GM23338 (cell line): ENCODE measurements around the gene IFITM5. TPM values are rescaled to one million over a fixed set of nuclear protein-coding genes. Genes with fewer than 3 reads are reported as not detected.
A peak's percentile ranks its signal among the peaks of the same experiment; 100 is the strongest.
"Not testable (repeated sequence)": the region's sequence is repeated elsewhere in the genome, so short reads cannot be mapped to it uniquely, and the experiment has no call there.

Experiments used
- ATAC-seq: fragments of 200-7000 bp; cut with Tn5 transposase; 3 replicates; pipeline ENCODE4 v1.9.1; 2020
- DNase-seq: peaks from one replicate; pipeline ENCODE4 v3.0.0-alpha.2; 2015; ENCODE audit warnings: low spot score
- H2AFZ ChIP-seq: fragments of 200-600 bp; sonication (generic); 2 replicates; pipeline ENCODE4 v1.8.0; 2016; ENCODE audit warnings: antibody characterized with exemption, mild to moderate bottlenecking, moderate library complexity
- H3F3A ChIP-seq: fragments of 200-600 bp; sonication (generic); replicated peaks from 2 replicates; pipeline ENCODE4 v1.8.0; 2017; ENCODE audit warnings: antibody characterized with exemption, mixed run types, low read depth
- H3K27ac ChIP-seq: fragments of 200-600 bp; sonication (generic); 2 replicates; pipeline ENCODE4 v1.6.1; 2016; ENCODE audit warnings: low read depth
- H3K27me3 ChIP-seq: fragments of 200-600 bp; sonication (generic); 2 replicates; pipeline ENCODE4 v1.8.0; 2016; ENCODE audit warnings: mild to moderate bottlenecking, mixed run types, moderate library complexity; ENCODE audit not compliant: insufficient read depth
- H3K36me3 ChIP-seq: fragments of 200-600 bp; sonication (generic); 2 replicates; pipeline ENCODE4 v1.8.0; 2016; ENCODE audit warnings: mild to moderate bottlenecking; ENCODE audit not compliant: insufficient read depth
- H3K4me1 ChIP-seq: fragments of 200-600 bp; sonication (generic); 2 replicates; pipeline ENCODE4 v1.8.0; 2016; ENCODE audit warnings: mild to moderate bottlenecking, moderate library complexity; ENCODE audit not compliant: insufficient read depth
- H3K4me2 ChIP-seq: fragments of 200-600 bp; sonication (generic); 2 replicates; pipeline ENCODE4 v1.7.1; 2017; ENCODE audit warnings: mixed run types
- H3K4me3 ChIP-seq: fragments of 200-600 bp; sonication (generic); 2 replicates; pipeline ENCODE4 v1.6.1; 2016; ENCODE audit warnings: mixed run types
- H3K79me2 ChIP-seq: fragments of 200-600 bp; sonication (generic); replicated peaks from 2 replicates; pipeline ENCODE4 v1.8.0; 2017; ENCODE audit warnings: mild to moderate bottlenecking; ENCODE audit not compliant: insufficient read depth
- H3K9me2 ChIP-seq: fragments of 200-600 bp; sonication (generic); 2 replicates; pipeline ENCODE4 v1.8.0; 2017; ENCODE audit not compliant: insufficient read depth
- H4K20me1 ChIP-seq: fragments of 200-600 bp; sonication (generic); replicated peaks from 2 replicates; pipeline ENCODE4 v1.8.0; 2017; ENCODE audit warnings: mild to moderate bottlenecking; ENCODE audit not compliant: insufficient read depth
- H3K27ac Mint-ChIP-seq: 2 replicates; pipeline ENCODE4 v1.8.0; 2020; ENCODE audit warnings: inconsistent platforms, mild to moderate bottlenecking, moderate library complexity, mixed read lengths
- H3K27me3 Mint-ChIP-seq: 3 replicates; pipeline ENCODE4 v1.8.0; 2022; ENCODE audit warnings: low read depth, mild to moderate bottlenecking, moderate library complexity, mixed read lengths, inconsistent platforms; ENCODE audit not compliant: insufficient read depth, poor library complexity
- H3K36me3 Mint-ChIP-seq: 3 replicates; pipeline ENCODE4 v1.8.0; 2021; ENCODE audit warnings: low read depth, mild to moderate bottlenecking, inconsistent platforms, moderate library complexity, mixed read lengths
- H3K4me1 Mint-ChIP-seq: 3 replicates; pipeline ENCODE4 v1.8.0; 2020; ENCODE audit warnings: mild to moderate bottlenecking, inconsistent platforms, mixed read lengths
- H3K4me3 Mint-ChIP-seq: 3 replicates; pipeline ENCODE4 v1.8.0; 2021; ENCODE audit warnings: moderate library complexity, mild to moderate bottlenecking, inconsistent platforms, mixed read lengths
- H3K9me3 Mint-ChIP-seq: 3 replicates; pipeline ENCODE4 v1.8.0; 2020; ENCODE audit warnings: moderate library complexity, mild to moderate bottlenecking, inconsistent platforms, mixed read lengths
- ETS1 ChIP-seq: IDR thresholded peaks from 2 replicates; pipeline ENCODE4 v1.6.1; 2016; ENCODE audit warnings: antibody characterized with exemption
- JUNB ChIP-seq: IDR thresholded peaks from one replicate; pipeline ENCODE4 v1.6.1; 2016; ENCODE audit warnings: antibody characterized with exemption; ENCODE audit not compliant: unreplicated experiment
- NANOG ChIP-seq: IDR thresholded peaks from 2 replicates; pipeline ENCODE4 v1.6.1; 2016; ENCODE audit warnings: antibody characterized with exemption, borderline replicate concordance
- POLR2AphosphoS5 ChIP-seq: IDR thresholded peaks from 2 replicates; pipeline ENCODE4 v1.6.1; 2016; ENCODE audit warnings: antibody characterized with exemption, low read depth
- REST ChIP-seq: IDR thresholded peaks from one replicate; pipeline ENCODE4 v1.6.1; 2018; ENCODE audit warnings: antibody characterized with exemption; ENCODE audit not compliant: unreplicated experiment
- ZNF114 ChIP-seq: fragments of 250-450 bp; sonication (Bioruptor Pico); IDR thresholded peaks from 2 replicates; pipeline ENCODE4 v1.5.0; 2020; ENCODE audit warnings: mild to moderate bottlenecking, moderate library complexity
- ZNF331 ChIP-seq: fragments of 250-450 bp; sonication (Bioruptor Pico); IDR thresholded peaks from 2 replicates; pipeline ENCODE4 v1.5.0; 2020; ENCODE audit warnings: low read depth, mild to moderate bottlenecking, moderate library complexity
- polyA plus RNA-seq: library from polyadenylated mRNA; unstranded; fragments of >200 nt; fragmentation: Nextera tagmentation; extraction: Ambion mirVana; gene quantifications from 2 replicates; pipeline ENCODE4 v1.2.1, GENCODE V29; 2016
- total RNA-seq: library from RNA; depleted of rRNA; stranded (reverse); fragments of >200 nt; shearing (Covaris generic); gene quantifications from 2 replicates; pipeline ENCODE4 v1.2.3, GENCODE V29; 2014
- TF ChIP-seq, protein P1 (sequence below): fragments of 250-450 bp; sonication (Bioruptor Pico); IDR thresholded peaks from 2 replicates; pipeline ENCODE4 v1.5.0; 2020; ENCODE audit warnings: mild to moderate bottlenecking, moderate library complexity

Gene IFITM5
- total and polyA plus RNA-seq, 2 experiments from 2014 or later = not detected

DNA sequence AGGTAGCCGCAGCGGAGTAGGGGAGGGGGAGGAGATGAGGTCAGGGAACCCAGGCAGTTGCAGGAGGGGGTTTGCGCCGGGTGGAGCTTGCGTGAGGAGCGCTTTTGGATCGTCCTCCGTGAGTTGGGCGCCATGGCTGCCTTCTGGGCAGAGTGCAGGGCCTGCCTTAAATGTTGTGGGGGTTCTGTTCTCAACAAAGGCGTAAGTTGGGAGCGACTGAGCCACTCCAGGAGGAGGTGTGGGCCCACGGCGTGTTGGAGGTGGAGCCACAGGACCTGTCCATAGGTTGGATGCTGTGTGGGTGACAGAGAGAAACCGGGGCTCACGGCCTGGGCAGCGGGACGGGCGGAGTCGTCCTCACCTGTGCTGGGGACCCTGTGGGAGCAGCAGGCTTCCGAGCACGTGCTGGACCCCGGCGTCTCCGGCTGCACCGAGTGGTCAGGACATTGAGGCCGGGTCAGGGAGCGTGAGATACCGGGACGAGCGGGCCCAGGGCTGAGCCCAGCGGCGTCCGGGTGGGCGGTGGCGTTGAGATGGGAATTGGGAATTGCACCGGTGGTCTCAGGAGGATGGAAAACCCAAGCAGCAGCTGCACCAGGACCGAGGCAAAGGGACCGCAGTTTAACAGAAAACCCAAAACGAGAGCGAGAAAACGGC, 11.4 kb downstream of the IFITM5 start (continued):
- TF ChIP-seq POLR2AphosphoS5 = no peak

DNA sequence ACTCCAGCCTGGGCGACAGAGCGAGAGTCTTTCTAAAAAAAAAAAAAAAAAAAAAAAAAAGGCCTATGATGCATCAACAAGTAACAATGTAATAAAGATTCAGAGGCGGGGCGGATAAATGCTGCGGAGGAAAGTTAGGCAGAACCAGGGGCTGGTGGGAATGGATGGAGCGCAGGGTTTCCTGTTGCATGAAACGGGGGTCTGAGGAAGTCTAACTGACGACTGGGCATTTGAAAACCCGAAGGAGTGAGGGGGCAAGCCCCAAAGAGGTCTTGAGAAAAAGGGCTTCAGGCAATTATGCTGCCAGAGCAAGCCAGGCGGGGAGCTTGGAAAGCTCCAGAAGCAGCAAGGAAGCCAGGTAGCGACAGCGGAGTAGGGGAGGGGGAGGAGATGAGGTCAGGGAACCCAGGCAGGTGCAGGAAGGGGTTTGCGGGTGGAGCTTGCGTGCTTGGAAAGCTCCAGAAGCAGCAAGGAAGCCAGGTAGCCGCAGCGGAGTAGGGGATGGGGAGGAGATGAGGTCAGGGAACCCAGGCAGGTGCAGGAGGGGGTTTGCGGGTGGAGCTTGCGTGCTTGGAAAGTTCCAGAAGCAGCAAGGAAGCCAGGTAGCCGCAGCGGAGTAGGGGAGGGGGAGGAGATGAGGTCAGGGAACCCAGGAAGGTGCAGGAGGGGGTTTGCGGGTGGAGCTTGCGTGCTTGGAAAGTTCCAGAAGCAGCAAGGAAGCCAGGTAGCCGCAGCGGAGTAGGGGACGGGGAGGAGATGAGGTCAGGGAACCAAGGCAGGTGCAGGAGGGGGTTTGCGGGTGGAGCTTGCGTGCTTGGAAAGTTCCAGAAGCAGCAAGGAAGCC, 12.1 kb downstream of the IFITM5 start:
- not testable (repeated sequence) for DNase-seq, H3K36me3 Mint-ChIP-seq, H3K79me2 ChIP-seq, H3K27ac Mint-ChIP-seq, H3K9me2 ChIP-seq, H3K4me3 ChIP-seq, H3K9me3 Mint-ChIP-seq, H3K36me3 ChIP-seq, H3F3A ChIP-seq, H2AFZ ChIP-seq, H3K27ac ChIP-seq, ATAC-seq, H4K20me1 ChIP-seq, H3K4me1 ChIP-seq
- peak overlapping the region; percentile 81; the same call in 1 of the 2 replicates for H3K4me2 ChIP-seq
- Mint-ChIP-seq H3K4me1 (peaks cover 38% of the 10 kb centered on the region), H3K27me3 (peaks cover 41% of the 10 kb centered on the region), H3K4me3 (peak overlapping the region; percentile 54; the same call in 1 of the 3 replicates)
- H3K27me3 ChIP-seq = peaks cover 35% of the 10 kb centered on the region

DNA sequence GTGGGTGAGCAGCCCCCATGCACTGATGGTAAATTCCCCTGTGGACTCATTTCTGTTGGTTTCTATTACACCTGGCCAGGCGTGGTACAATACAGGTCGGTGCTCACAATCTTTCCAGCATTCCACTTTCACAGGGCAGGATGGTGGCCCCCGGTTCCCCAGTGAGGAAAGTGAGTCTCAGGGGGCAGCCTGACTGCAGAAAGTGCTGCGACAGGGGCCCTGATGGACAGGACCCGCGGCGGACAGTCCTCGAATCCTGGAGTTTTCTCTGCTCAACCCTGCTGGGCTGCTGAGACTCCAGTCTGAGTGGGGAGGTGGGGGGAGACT, 13.5 kb downstream of the IFITM5 start:
- Mint-ChIP-seq H3K27me3 (peaks cover 52% of the 10 kb centered on the region), H3K4me3 (no peak overlapping the region), H3K36me3 (peaks cover under 1% of the 10 kb centered on the region; the same call in 1 of the 3 replicates), H3K9me3 (peaks cover 2% of the 10 kb centered on the region; the same call in 1 of the 3 replicates), H3K4me1 (peaks cover 29% of the 10 kb centered on the region), H3K27ac (no peak overlapping the region)
- Histone ChIP-seq H3K79me2 (no peaks in the 10 kb centered on the region), H3K4me2 (no peak overlapping the region), H3K9me2 (no peaks in the 10 kb centered on the region), H4K20me1 (no peaks in the 10 kb centered on the region), H3F3A (peaks cover 6% of the 10 kb centered on the region; the same call in 1 of the 2 replicates), H3K36me3 (no peaks in the 10 kb centered on the region), H3K4me1 (no peaks in the 10 kb centered on the region; the same call in 1 of the 2 replicates), H3K27ac (no peak overlapping the region), H2AFZ (no peak overlapping the region), H3K27me3 (peaks cover 49% of the 10 kb centered on the region), H3K4me3 (no peak overlapping the region)
- no peak for DNase-seq
- ATAC-seq = no peak
- TF ChIP-seq ETS1 (no peak), ZNF331 (CRISPR knock-in tag) (no peak), NANOG (no peak), REST (no peak), JUNB (no peak), ZNF114 (no peak)
- TF ChIP-seq, protein P1, sequence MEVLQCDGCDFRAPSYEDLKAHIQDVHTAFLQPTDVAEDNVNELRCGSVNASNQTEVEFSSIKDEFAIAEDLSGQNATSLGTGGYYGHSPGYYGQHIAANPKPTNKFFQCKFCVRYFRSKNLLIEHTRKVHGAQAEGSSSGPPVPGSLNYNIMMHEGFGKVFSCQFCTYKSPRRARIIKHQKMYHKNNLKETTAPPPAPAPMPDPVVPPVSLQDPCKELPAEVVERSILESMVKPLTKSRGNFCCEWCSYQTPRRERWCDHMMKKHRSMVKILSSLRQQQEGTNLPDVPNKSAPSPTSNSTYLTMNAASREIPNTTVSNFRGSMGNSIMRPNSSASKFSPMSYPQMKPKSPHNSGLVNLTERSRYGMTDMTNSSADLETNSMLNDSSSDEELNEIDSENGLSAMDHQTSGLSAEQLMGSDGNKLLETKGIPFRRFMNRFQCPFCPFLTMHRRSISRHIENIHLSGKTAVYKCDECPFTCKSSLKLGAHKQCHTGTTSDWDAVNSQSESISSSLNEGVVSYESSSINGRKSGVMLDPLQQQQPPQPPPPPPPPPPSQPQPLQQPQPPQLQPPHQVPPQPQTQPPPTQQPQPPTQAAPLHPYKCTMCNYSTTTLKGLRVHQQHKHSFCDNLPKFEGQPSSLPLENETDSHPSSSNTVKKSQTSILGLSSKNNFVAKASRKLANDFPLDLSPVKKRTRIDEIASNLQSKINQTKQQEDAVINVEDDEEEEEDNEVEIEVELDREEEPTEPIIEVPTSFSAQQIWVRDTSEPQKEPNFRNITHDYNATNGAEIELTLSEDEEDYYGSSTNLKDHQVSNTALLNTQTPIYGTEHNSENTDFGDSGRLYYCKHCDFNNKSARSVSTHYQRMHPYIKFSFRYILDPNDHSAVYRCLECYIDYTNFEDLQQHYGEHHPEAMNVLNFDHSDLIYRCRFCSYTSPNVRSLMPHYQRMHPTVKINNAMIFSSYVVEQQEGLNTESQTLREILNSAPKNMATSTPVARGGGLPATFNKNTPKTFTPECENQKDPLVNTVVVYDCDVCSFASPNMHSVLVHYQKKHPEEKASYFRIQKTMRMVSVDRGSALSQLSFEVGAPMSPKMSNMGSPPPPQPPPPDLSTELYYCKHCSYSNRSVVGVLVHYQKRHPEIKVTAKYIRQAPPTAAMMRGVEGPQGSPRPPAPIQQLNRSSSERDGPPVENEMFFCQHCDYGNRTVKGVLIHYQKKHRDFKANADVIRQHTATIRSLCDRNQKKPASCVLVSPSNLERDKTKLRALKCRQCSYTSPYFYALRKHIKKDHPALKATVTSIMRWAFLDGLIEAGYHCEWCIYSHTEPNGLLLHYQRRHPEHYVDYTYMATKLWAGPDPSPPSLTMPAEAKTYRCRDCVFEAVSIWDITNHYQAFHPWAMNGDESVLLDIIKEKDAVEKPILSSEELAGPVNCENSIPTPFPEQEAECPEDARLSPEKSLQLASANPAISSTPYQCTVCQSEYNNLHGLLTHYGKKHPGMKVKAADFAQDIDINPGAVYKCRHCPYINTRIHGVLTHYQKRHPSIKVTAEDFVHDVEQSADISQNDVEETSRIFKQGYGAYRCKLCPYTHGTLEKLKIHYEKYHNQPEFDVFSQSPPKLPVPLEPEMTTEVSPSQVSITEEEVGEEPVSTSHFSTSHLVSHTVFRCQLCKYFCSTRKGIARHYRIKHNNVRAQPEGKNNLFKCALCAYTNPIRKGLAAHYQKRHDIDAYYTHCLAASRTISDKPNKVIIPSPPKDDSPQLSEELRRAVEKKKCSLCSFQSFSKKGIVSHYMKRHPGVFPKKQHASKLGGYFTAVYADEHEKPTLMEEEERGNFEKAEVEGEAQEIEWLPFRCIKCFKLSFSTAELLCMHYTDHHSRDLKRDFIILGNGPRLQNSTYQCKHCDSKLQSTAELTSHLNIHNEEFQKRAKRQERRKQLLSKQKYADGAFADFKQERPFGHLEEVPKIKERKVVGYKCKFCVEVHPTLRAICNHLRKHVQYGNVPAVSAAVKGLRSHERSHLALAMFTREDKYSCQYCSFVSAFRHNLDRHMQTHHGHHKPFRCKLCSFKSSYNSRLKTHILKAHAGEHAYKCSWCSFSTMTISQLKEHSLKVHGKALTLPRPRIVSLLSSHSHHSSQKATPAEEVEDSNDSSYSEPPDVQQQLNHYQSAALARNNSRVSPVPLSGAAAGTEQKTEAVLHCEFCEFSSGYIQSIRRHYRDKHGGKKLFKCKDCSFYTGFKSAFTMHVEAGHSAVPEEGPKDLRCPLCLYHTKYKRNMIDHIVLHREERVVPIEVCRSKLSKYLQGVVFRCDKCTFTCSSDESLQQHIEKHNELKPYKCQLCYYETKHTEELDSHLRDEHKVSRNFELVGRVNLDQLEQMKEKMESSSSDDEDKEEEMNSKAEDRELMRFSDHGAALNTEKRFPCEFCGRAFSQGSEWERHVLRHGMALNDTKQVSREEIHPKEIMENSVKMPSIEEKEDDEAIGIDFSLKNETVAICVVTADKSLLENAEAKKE (CRISPR knock-in tag) = no peak
